GM12873 (cell line): ENCODE results near the gene TMEM163.

Experiments used
- TF ChIP-seq, protein P1 (sequence below): IDR thresholded peaks from 2 replicates; pipeline ENCODE4 v1.5.1; 2012; ENCODE audit warnings: low read depth, mild to moderate bottlenecking, moderate library complexity, low read length, control low read depth; ENCODE audit not compliant: insufficient read depth; ENCODE audit errors: missing control alignments

TMEM163 gene

DNA sequence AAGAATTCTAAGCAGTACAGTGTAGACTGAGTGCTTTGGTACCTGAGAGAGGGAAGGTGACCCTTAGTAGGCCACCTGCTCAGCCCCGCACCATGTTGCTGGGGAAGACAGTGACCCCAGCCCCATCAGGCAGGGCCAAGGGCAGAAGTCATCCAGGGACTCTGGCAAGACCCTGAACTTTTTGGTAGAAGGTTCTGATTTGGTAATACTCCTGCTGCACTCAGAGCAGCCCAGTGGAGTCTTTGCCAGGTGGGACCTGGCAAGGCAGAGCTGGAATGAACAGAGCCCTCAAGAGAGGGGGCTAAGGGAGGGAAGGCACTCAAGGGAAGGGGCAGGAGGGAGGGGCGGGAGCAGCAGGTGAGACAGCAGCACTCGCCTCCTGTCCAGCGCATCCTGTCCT lies 273.7 kb downstream of the TMEM163 start:
- TF ChIP-seq, protein P1, sequence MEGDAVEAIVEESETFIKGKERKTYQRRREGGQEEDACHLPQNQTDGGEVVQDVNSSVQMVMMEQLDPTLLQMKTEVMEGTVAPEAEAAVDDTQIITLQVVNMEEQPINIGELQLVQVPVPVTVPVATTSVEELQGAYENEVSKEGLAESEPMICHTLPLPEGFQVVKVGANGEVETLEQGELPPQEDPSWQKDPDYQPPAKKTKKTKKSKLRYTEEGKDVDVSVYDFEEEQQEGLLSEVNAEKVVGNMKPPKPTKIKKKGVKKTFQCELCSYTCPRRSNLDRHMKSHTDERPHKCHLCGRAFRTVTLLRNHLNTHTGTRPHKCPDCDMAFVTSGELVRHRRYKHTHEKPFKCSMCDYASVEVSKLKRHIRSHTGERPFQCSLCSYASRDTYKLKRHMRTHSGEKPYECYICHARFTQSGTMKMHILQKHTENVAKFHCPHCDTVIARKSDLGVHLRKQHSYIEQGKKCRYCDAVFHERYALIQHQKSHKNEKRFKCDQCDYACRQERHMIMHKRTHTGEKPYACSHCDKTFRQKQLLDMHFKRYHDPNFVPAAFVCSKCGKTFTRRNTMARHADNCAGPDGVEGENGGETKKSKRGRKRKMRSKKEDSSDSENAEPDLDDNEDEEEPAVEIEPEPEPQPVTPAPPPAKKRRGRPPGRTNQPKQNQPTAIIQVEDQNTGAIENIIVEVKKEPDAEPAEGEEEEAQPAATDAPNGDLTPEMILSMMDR, result no peak

DNA sequence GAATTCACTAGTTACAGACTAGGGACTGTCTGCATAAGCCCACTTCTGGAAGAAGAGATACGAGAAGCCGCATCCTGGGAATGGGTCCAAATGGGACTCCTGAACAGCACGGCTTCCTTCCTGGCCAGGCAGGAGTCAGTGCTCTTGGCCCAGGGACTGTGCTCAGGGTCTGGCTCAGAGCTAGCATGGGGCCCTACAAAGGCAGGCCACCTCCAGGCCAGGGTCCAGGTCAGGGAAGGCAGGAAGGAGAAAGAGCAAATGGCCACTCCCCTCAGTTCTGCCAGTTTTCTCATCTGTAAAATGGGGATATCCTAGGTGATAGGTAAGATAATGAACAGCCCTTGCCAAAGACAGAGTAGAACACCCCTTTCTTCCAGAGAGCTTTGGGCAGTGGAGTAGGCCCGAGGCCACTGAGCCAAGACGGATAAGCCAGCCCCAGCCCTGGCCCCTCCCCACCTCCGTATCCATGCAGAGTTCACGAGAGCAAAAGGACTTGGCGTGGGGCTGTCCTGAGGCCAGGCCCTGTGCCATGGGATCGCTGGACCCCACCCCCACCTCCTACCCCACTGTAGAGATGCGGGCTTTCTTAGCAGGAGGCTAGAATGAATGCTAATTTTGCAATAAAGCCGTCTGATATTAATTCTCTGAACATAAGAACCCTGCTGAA lies 274.9 kb downstream of the TMEM163 start:
- TF ChIP-seq, protein P1, result no peak

DNA sequence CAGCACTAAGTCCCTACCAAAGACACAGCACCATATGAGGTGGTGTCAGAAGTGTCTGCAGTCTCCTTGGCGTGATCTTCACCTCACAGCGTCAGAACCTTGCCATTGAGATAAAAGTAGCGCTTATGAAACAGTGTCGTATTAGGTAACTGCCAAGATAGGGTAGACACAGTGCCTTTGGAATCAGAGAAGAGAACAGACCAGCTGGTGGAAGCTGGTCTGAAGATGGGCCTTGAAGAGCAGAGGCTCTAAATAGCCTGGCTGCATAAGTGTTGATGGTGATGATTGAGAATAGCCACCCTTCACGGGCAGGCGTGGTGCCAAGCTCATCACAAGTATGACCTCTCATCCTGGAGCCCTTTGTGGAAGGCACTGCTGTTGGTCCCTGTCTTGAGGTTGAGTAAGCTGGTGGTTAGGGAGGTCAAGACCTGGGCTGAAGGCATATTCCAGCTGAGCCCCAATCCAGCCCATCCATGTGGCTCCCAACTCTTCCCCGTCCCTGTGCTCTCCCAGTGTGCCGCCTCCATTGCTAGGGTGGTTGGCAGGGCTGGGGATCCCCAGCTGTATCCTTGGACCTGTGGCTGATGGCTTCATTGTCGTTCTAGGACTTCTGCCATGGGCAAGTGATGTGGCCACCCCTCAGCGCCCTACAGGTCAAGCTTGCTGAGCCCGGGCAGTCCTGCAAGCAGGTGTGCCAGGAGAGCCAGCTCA lies 277.5 kb downstream of the TMEM163 start:
- TF ChIP-seq, protein P1, result no peak

DNA sequence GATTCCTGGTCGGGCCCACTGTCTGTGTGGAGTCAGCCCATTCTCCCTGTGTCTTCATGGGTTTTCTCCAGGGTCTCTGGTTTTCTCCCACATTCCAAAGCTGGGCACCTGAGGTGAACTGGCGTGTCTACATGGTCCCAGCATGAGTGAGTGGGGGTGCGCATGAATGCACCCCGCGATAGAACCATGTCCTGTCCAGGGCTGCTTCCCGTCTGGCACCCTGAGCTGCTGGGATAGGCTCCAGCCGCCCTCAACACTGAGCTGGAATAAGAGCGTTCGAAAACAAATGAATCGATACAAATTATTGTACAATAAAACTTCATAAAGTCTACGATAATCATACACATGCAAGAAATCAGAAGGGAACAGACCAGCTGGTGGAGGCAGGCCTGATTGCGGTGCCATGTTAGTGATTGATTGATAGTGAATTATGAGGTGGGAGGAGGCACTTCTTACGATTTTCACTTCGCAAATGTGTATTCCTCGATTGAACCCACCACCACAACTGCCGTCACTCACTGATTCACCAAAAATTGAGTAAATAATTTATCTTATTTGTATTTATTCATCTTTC lies 278.4 kb downstream of the TMEM163 start:
- TF ChIP-seq, protein P1, result no peak

DNA sequence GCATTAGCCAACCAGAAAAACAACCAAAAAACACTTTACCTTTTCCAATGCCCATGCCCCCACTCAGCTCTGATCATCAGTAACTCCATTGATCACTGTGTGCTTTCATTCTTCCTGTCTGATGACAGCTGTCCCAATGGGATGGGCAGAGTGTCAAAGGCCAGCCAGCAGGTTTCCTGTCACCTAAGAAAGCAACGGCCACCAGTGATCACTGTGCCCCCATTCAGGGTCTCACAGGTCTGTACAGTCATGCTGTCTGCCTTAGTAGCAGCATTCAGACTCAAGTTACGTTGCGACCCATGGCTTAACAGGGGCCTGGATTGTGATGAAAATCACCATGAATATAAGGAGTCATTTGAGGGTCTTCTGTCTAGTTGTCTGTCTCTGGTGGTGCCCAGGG lies 280.4 kb downstream of the TMEM163 start:
- TF ChIP-seq, protein P1, result no peak

DNA sequence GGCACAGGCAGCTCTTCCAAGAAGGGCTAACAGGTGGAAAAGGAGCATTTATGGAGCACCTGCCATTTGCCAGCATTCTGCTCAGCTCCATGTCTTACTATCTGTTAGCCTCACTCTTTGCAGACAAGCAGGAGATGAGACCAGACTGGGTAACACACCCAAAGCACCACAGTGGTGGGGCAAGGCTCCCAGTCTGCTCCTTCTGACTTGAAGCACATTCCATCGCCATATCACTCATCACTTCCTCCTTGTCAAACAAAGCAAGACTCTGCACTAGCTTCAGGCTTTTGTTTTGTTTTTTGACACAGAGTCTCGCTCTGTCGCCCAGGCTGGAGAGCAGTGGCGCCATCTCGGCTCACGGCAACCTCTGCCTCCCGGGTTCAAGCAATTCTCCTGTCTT lies 282.1 kb downstream of the TMEM163 start:
- TF ChIP-seq, protein P1, result no peak

DNA sequence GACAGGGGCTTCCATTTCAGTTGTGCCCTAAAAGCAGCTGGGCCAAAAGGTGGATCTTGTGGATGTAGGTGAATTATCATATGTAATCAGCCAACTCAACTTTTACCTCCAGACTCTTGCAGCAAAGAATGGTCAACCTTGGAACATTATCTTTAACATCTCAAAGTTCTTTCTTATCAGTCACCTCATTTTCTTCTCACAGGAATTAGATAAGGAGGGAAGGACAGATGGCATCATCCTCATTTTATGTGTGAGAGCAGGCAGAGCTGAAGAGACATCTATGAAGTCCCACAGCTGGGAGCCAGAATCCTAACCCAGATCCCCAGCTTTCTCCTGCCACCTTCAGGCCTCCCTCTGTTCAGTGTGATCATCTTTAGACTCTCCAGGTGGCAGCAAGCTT lies 282.9 kb downstream of the TMEM163 start:
- TF ChIP-seq, protein P1, result no peak
